Activated naive CD8-positive, alpha-beta T cell (primary cell): ENCODE measurements around the gene KPNA2.

Experiments used
- H3K27ac Mint-ChIP-seq: one replicate; pipeline ENCODE4 v1.8.0; 2021; ENCODE audit warnings: mixed read lengths
- H3K27me3 Mint-ChIP-seq: one replicate; pipeline ENCODE4 v1.8.0; 2021; ENCODE audit warnings: mixed read lengths
- H3K36me3 Mint-ChIP-seq: one replicate; pipeline ENCODE4 v1.8.0; 2021; ENCODE audit warnings: mixed read lengths
- H3K4me1 Mint-ChIP-seq: one replicate; pipeline ENCODE4 v1.8.0; 2021; ENCODE audit warnings: low read depth, mixed read lengths
- H3K4me3 Mint-ChIP-seq: one replicate; pipeline ENCODE4 v1.8.0; 2021; ENCODE audit warnings: mild to moderate bottlenecking, mixed read lengths
- H3K9me3 Mint-ChIP-seq: one replicate; pipeline ENCODE4 v1.8.0; 2021; ENCODE audit warnings: low read depth, mixed read lengths

The KPNA2 gene

GRCh38 chr17:68095205-68095811 is 59.8 kb downstream of the KPNA2 start:
- Mint-ChIP-seq H3K27ac (no peak overlapping the region), H3K4me1 (peaks cover 4% of the 10 kb centered on the region), H3K27me3 (no peaks in the 10 kb centered on the region), H3K4me3 (no peak overlapping the region), H3K36me3 (no peaks in the 10 kb centered on the region), H3K9me3 (no peaks in the 10 kb centered on the region)

- peaks cover 5% of the 10 kb centered on the region for H3K4me1 Mint-ChIP-seq
- H3K27me3 Mint-ChIP-seq, result no peaks in the 10 kb centered on the region
- no peak overlapping the region for H3K4me3 Mint-ChIP-seq
- no peaks in the 10 kb centered on the region for H3K9me3 Mint-ChIP-seq
- H3K27ac Mint-ChIP-seq, result no peak overlapping the region
- no peaks in the 10 kb centered on the region for H3K36me3 Mint-ChIP-seq
Observed at GRCh38 chr17:68096111-68096510, 60.6 kb downstream of the KPNA2 start.
